Measurements from ENCODE around the gene E2F3.
"Not testable (repeated sequence)": the region's sequence is repeated elsewhere in the genome, so short reads cannot be mapped to it uniquely, and the experiment has no call there.

E2F3 gene

GRCh38 chr6:20461576-20461975, 59.9 kb downstream of the E2F3 start:
- H3K36me3 ChIP-seq (ENCODE audit: control insufficient read depth, insufficient read depth, low read length) = no peaks in the 10 kb centered on the region
- H3K27ac ChIP-seq (ENCODE audit: insufficient read depth, low read depth, low read length, poor library complexity, severe bottlenecking) = no peak overlapping the region
- 80 to 100% methylated on average over 4 to 5 of the region's 6 CpGs for WGBS, 2 experiments
- H3K9me3 ChIP-seq (ENCODE audit: control insufficient read depth, low read length) = no peaks in the 10 kb centered on the region
- H3K27me3 ChIP-seq (ENCODE audit: control insufficient read depth, insufficient read depth, low read length, poor library complexity, severe bottlenecking) = no peaks in the 10 kb centered on the region
- H3K4me3 ChIP-seq (ENCODE audit: insufficient read depth, low read depth, low read length) = no peak overlapping the region
- no peaks in the 10 kb centered on the region for H3K4me1 ChIP-seq (ENCODE audit: control insufficient read depth, insufficient read depth, low read length)

GRCh38 chr6:20463396-20463795, 61.7 kb downstream of the E2F3 start:
- peaks cover 3% of the 10 kb centered on the region for H3K36me3 ChIP-seq (ENCODE audit: control insufficient read depth, insufficient read depth, low read length)
- H3K27me3 ChIP-seq (ENCODE audit: control insufficient read depth, insufficient read depth, low read length, poor library complexity, severe bottlenecking) = no peaks in the 10 kb centered on the region
- 96% methylated on average over 5 of the region's 5 CpGs for WGBS, 2 experiments
- H3K4me1 ChIP-seq (ENCODE audit: control insufficient read depth, insufficient read depth, low read length) = no peaks in the 10 kb centered on the region
- no peak overlapping the region for H3K27ac ChIP-seq (ENCODE audit: insufficient read depth, low read depth, low read length, poor library complexity, severe bottlenecking)
- H3K4me3 ChIP-seq (ENCODE audit: insufficient read depth, low read depth, low read length) = no peak overlapping the region
- no peaks in the 10 kb centered on the region for H3K9me3 ChIP-seq (ENCODE audit: control insufficient read depth, low read length)

GRCh38 chr6:20464041-20464440, 62.4 kb downstream of the E2F3 start:
- WGBS, 2 experiments = 94 to 100% methylated on average over 2 of the region's 2 CpGs

GRCh38 chr6:20464847-20465246, 63.2 kb downstream of the E2F3 start:
- Histone ChIP-seq H3K4me3 (ENCODE audit: insufficient read depth, low read depth, low read length) (no peak overlapping the region), H3K27ac (ENCODE audit: insufficient read depth, low read depth, low read length, poor library complexity, severe bottlenecking) (no peak overlapping the region), H3K27me3 (ENCODE audit: control insufficient read depth, insufficient read depth, low read length, poor library complexity, severe bottlenecking) (no peaks in the 10 kb centered on the region), H3K36me3 (ENCODE audit: control insufficient read depth, insufficient read depth, low read length) (peaks cover 3% of the 10 kb centered on the region), H3K9me3 (ENCODE audit: control insufficient read depth, low read length) (no peaks in the 10 kb centered on the region), H3K4me1 (ENCODE audit: control insufficient read depth, insufficient read depth, low read length) (no peaks in the 10 kb centered on the region)
- 91 to 95% methylated on average over 4 of the region's 4 CpGs for WGBS, 2 experiments

More at GRCh38 chr6:20464041-20464440, 62.4 kb downstream of the E2F3 start:
- Histone ChIP-seq H3K4me1 (ENCODE audit: control insufficient read depth, insufficient read depth, low read length) (no peaks in the 10 kb centered on the region), H3K9me3 (ENCODE audit: control insufficient read depth, low read length) (no peaks in the 10 kb centered on the region), H3K27ac (ENCODE audit: insufficient read depth, low read depth, low read length, poor library complexity, severe bottlenecking) (no peak overlapping the region), H3K36me3 (ENCODE audit: control insufficient read depth, insufficient read depth, low read length) (peaks cover 3% of the 10 kb centered on the region), H3K27me3 (ENCODE audit: control insufficient read depth, insufficient read depth, low read length, poor library complexity, severe bottlenecking) (no peaks in the 10 kb centered on the region), H3K4me3 (ENCODE audit: insufficient read depth, low read depth, low read length) (no peak overlapping the region)

- 95 to 96% methylated on average over 4 of the region's 4 CpGs for WGBS, 2 experiments
- not testable (repeated sequence) for H3K9me3 ChIP-seq (ENCODE audit: control insufficient read depth, low read length); H3K27me3 ChIP-seq (ENCODE audit: control insufficient read depth, insufficient read depth, low read length, poor library complexity, severe bottlenecking); H3K27ac ChIP-seq (ENCODE audit: insufficient read depth, low read depth, low read length, poor library complexity, severe bottlenecking); H3K4me3 ChIP-seq (ENCODE audit: insufficient read depth, low read depth, low read length); H3K4me1 ChIP-seq (ENCODE audit: control insufficient read depth, insufficient read depth, low read length); H3K36me3 ChIP-seq (ENCODE audit: control insufficient read depth, insufficient read depth, low read length)
Measured at GRCh38 chr6:20465616-20466015, 63.9 kb downstream of the E2F3 start.

GRCh38 chr6:20467437-20467836, 65.8 kb downstream of the E2F3 start:
- Histone ChIP-seq H3K4me1 (ENCODE audit: control insufficient read depth, insufficient read depth, low read length) (no peaks in the 10 kb centered on the region), H3K36me3 (ENCODE audit: control insufficient read depth, insufficient read depth, low read length) (peaks cover 3% of the 10 kb centered on the region), H3K4me3 (ENCODE audit: insufficient read depth, low read depth, low read length) (no peak overlapping the region), H3K9me3 (ENCODE audit: control insufficient read depth, low read length) (no peaks in the 10 kb centered on the region), H3K27ac (ENCODE audit: insufficient read depth, low read depth, low read length, poor library complexity, severe bottlenecking) (no peak overlapping the region), H3K27me3 (ENCODE audit: control insufficient read depth, insufficient read depth, low read length, poor library complexity, severe bottlenecking) (no peaks in the 10 kb centered on the region)
- 91 to 94% methylated on average over 4 of the region's 4 CpGs for WGBS, 2 experiments

- 96 to 97% methylated on average over 7 of the region's 7 CpGs for WGBS, 2 experiments
Measured at GRCh38 chr6:20468209-20468608, 66.5 kb downstream of the E2F3 start.

GRCh38 chr6:20472748-20473147, 71.1 kb downstream of the E2F3 start:
- H3K36me3 ChIP-seq (ENCODE audit: control insufficient read depth, insufficient read depth, low read length) = no peaks in the 10 kb centered on the region
- H3K27me3 ChIP-seq (ENCODE audit: control insufficient read depth, insufficient read depth, low read length, poor library complexity, severe bottlenecking) = no peaks in the 10 kb centered on the region
- 96% methylated on average over 3 of the region's 3 CpGs for WGBS, 2 experiments
- H3K9me3 ChIP-seq (ENCODE audit: control insufficient read depth, low read length) = no peaks in the 10 kb centered on the region
- H3K27ac ChIP-seq (ENCODE audit: insufficient read depth, low read depth, low read length, poor library complexity, severe bottlenecking) = no peak overlapping the region
- no peaks in the 10 kb centered on the region for H3K4me1 ChIP-seq (ENCODE audit: control insufficient read depth, insufficient read depth, low read length)
- H3K4me3 ChIP-seq (ENCODE audit: insufficient read depth, low read depth, low read length) = no peak overlapping the region

More at GRCh38 chr6:20468209-20468608, 66.5 kb downstream of the E2F3 start:
- Histone ChIP-seq H3K9me3 (ENCODE audit: control insufficient read depth, low read length) (no peaks in the 10 kb centered on the region), H3K27ac (ENCODE audit: insufficient read depth, low read depth, low read length, poor library complexity, severe bottlenecking) (no peak overlapping the region), H3K4me1 (ENCODE audit: control insufficient read depth, insufficient read depth, low read length) (no peaks in the 10 kb centered on the region), H3K4me3 (ENCODE audit: insufficient read depth, low read depth, low read length) (no peak overlapping the region), H3K27me3 (ENCODE audit: control insufficient read depth, insufficient read depth, low read length, poor library complexity, severe bottlenecking) (no peaks in the 10 kb centered on the region), H3K36me3 (ENCODE audit: control insufficient read depth, insufficient read depth, low read length) (peaks cover 3% of the 10 kb centered on the region)

- Histone ChIP-seq H3K27ac (ENCODE audit: insufficient read depth, low read depth, low read length, poor library complexity, severe bottlenecking) (no peak overlapping the region), H3K36me3 (ENCODE audit: control insufficient read depth, insufficient read depth, low read length) (no peaks in the 10 kb centered on the region), H3K9me3 (ENCODE audit: control insufficient read depth, low read length) (no peaks in the 10 kb centered on the region), H3K4me1 (ENCODE audit: control insufficient read depth, insufficient read depth, low read length) (no peaks in the 10 kb centered on the region), H3K4me3 (ENCODE audit: insufficient read depth, low read depth, low read length) (no peak overlapping the region), H3K27me3 (ENCODE audit: control insufficient read depth, insufficient read depth, low read length, poor library complexity, severe bottlenecking) (no peaks in the 10 kb centered on the region)
- 89 to 93% methylated on average over 1 of the region's 1 CpG for WGBS, 2 experiments
Measured at GRCh38 chr6:20473518-20473917, 71.8 kb downstream of the E2F3 start.

GRCh38 chr6:20474874-20475542, 73.3 kb downstream of the E2F3 start:
- Histone ChIP-seq H3K27ac (ENCODE audit: insufficient read depth, low read depth, low read length, poor library complexity, severe bottlenecking) (no peak overlapping the region), H3K4me3 (ENCODE audit: insufficient read depth, low read depth, low read length) (no peak overlapping the region), H3K9me3 (ENCODE audit: control insufficient read depth, low read length) (no peaks in the 10 kb centered on the region), H3K27me3 (ENCODE audit: control insufficient read depth, insufficient read depth, low read length, poor library complexity, severe bottlenecking) (no peaks in the 10 kb centered on the region), H3K36me3 (ENCODE audit: control insufficient read depth, insufficient read depth, low read length) (no peaks in the 10 kb centered on the region), H3K4me1 (ENCODE audit: control insufficient read depth, insufficient read depth, low read length) (no peaks in the 10 kb centered on the region)
- WGBS, 2 experiments = 93 to 96% methylated on average over 7 of the region's 7 CpGs
